ENCODE results near the gene ZNF653.
"Not testable (repeated sequence)": the region's sequence is repeated elsewhere in the genome, so short reads cannot be mapped to it uniquely, and the experiment has no call there.

Gene ZNF653

GRCh38 chr19:11481534-11482383, 23.9 kb downstream of the ZNF653 start:
- peaks cover 33% of the 10 kb centered on the region for H3K4me1 Mint-ChIP-seq
- no peaks in the 10 kb centered on the region for H3K9me3 Mint-ChIP-seq
- CTCF ChIA-PET, result interaction anchor here (0.6 to 2.0 kb wide), 17 partner anchors 9 to 355 kb away, joined by 3 to 19 read pairs (median 4); partner anchors contain the start of genes ELOF1, EPOR, SWSAP1 and TSPAN16
- H3K4me3 Mint-ChIP-seq, result peak overlapping the region; percentile 54
- peaks cover 63% of the 10 kb centered on the region for H3K27me3 Mint-ChIP-seq
- peaks cover 18% of the 10 kb centered on the region for H3K36me3 Mint-ChIP-seq
- peak; percentile 84 for DNase-seq
- H3K27ac Mint-ChIP-seq, result peak overlapping the region; percentile 52

- Mint-ChIP-seq H3K4me3 (peak within 1 kb of the TSS; percentile 54), H3K9me3 (no peaks in the 10 kb centered on the region), H3K27me3 (peaks cover 70% of the 10 kb centered on the region), H3K4me1 (peaks cover 33% of the 10 kb centered on the region), H3K27ac (peak within 1 kb of the TSS; percentile 52), H3K36me3 (peaks cover 18% of the 10 kb centered on the region)
- CTCF ChIA-PET, result interaction anchor here (1.7 kb wide), 1 partner anchor 12 kb away, joined by 5 read pairs; no protein-coding TSS in a partner anchor
- DNase-seq, result no peak
These were observed 24.7 kb downstream of the ZNF653 start, which contains the start of gene ELAVL3 for GRCh38 chr19:11480715-11481533. ELAVL3 (minus strand) TSS chr19:11481046; CDS start chr19:11480608, 438 bp downstream.

GRCh38 chr19:11479898-11480714, 25.5 kb downstream of the ZNF653 start:
- Mint-ChIP-seq H3K9me3 (no peaks in the 10 kb centered on the region), H3K27me3 (peaks cover 78% of the 10 kb centered on the region), H3K36me3 (peaks cover 15% of the 10 kb centered on the region), H3K4me3 (no peak overlapping the region), H3K27ac (no peak overlapping the region), H3K4me1 (peaks cover 32% of the 10 kb centered on the region)
- DNase-seq, result no peak
- CTCF ChIA-PET, result no interaction called here

- H3K4me1 Mint-ChIP-seq, result peaks cover 30% of the 10 kb centered on the region
- H3K9me3 Mint-ChIP-seq, result no peaks in the 10 kb centered on the region
- peaks cover 78% of the 10 kb centered on the region for H3K27me3 Mint-ChIP-seq
- CTCF ChIA-PET, result no interaction called here
- no peak for DNase-seq
- H3K4me3 Mint-ChIP-seq, result no peak overlapping the region
- peaks cover 10% of the 10 kb centered on the region for H3K36me3 Mint-ChIP-seq
- H3K27ac Mint-ChIP-seq, result no peak overlapping the region
These were observed 26.3 kb downstream of the ZNF653 start for GRCh38 chr19:11479090-11479897.

- Mint-ChIP-seq H3K36me3 (peaks cover 7% of the 10 kb centered on the region), H3K9me3 (no peaks in the 10 kb centered on the region), H3K27me3 (peaks cover 78% of the 10 kb centered on the region), H3K27ac (no peak overlapping the region), H3K4me3 (no peak overlapping the region), H3K4me1 (peaks cover 26% of the 10 kb centered on the region)
- DNase-seq, result no peak
- CTCF ChIA-PET, result no interaction called here
These were observed 27.2 kb downstream of the ZNF653 start for GRCh38 chr19:11478167-11479089.

- H3K9me3 Mint-ChIP-seq, result no peaks in the 10 kb centered on the region
- no peak overlapping the region for H3K4me3 Mint-ChIP-seq
- peaks cover 71% of the 10 kb centered on the region for H3K27me3 Mint-ChIP-seq
- DNase-seq, result no peak
- no peak overlapping the region for H3K27ac Mint-ChIP-seq
- peaks cover 2% of the 10 kb centered on the region for H3K36me3 Mint-ChIP-seq
- CTCF ChIA-PET, result interaction anchor here (1.4 kb wide), 1 partner anchor 93 kb away, joined by 3 read pairs; no protein-coding TSS in a partner anchor
- H3K4me1 Mint-ChIP-seq, result peaks cover 5% of the 10 kb centered on the region
These were observed 29.8 kb downstream of the ZNF653 start for GRCh38 chr19:11475861-11476260.

GRCh38 chr19:11475343-11475742, 30.3 kb downstream of the ZNF653 start:
- peaks cover 66% of the 10 kb centered on the region for H3K27me3 Mint-ChIP-seq
- DNase-seq, H3K27ac Mint-ChIP-seq, H3K4me3 Mint-ChIP-seq, H3K36me3 Mint-ChIP-seq, H3K9me3 Mint-ChIP-seq, H3K4me1 Mint-ChIP-seq: not testable (repeated sequence)
- CTCF ChIA-PET, result interaction anchor here (1.4 kb wide), 1 partner anchor 92 kb away, joined by 3 read pairs; no protein-coding TSS in a partner anchor

GRCh38 chr19:11473725-11474124, 31.9 kb downstream of the ZNF653 start:
- no peaks in the 10 kb centered on the region for H3K36me3 Mint-ChIP-seq

GRCh38 chr19:11468266-11468845, 37.3 kb downstream of the ZNF653 start:
- H3K4me3 Mint-ChIP-seq, H3K27ac Mint-ChIP-seq, DNase-seq, H3K4me1 Mint-ChIP-seq, H3K9me3 Mint-ChIP-seq, H3K36me3 Mint-ChIP-seq: not testable (repeated sequence)
- H3K27me3 Mint-ChIP-seq, result peaks cover 16% of the 10 kb centered on the region
- CTCF ChIA-PET, result interaction anchor here (1.7 kb wide), 1 partner anchor 14 kb away, joined by 5 read pairs; no protein-coding TSS in a partner anchor

More at GRCh38 chr19:11473725-11474124, 31.9 kb downstream of the ZNF653 start:
- H3K27me3 Mint-ChIP-seq, result peaks cover 50% of the 10 kb centered on the region
- no peak overlapping the region for H3K4me3 Mint-ChIP-seq
- no peaks in the 10 kb centered on the region for H3K9me3 Mint-ChIP-seq
- H3K27ac Mint-ChIP-seq, result no peak overlapping the region
- no peaks in the 10 kb centered on the region for H3K4me1 Mint-ChIP-seq
- no peak for DNase-seq
- CTCF ChIA-PET, result no interaction called here

- Mint-ChIP-seq H3K36me3 (no peaks in the 10 kb centered on the region), H3K27me3 (peaks cover 4% of the 10 kb centered on the region), H3K9me3 (no peaks in the 10 kb centered on the region), H3K4me3 (no peak overlapping the region), H3K27ac (no peak overlapping the region), H3K4me1 (no peaks in the 10 kb centered on the region)
- CTCF ChIA-PET, result no interaction called here
- DNase-seq, result no peak
These were observed 40.0 kb downstream of the ZNF653 start for GRCh38 chr19:11465600-11465999.

GRCh38 chr19:11464333-11465265, 41.0 kb downstream of the ZNF653 start:
- Mint-ChIP-seq H3K9me3 (no peaks in the 10 kb centered on the region), H3K36me3 (no peaks in the 10 kb centered on the region), H3K4me1 (no peaks in the 10 kb centered on the region), H3K4me3 (no peak overlapping the region), H3K27ac (no peak overlapping the region), H3K27me3 (peaks cover 11% of the 10 kb centered on the region)
- CTCF ChIA-PET, result no interaction called here
- no peak for DNase-seq

All from activated naive CD4-positive, alpha-beta T cell treated with anti-CD3 and anti-CD28 coated beads, Interleukin-2, amount 10 ng/mL, durations not matched to agents 7 days and 5 days (primary cell).